Activated naive CD8-positive, alpha-beta T cell treated with anti-CD3 and anti-CD28 coated beads, Interleukin-2, amount 10 ng/mL, durations not matched to agents 7 days and 5 days (primary cell): ENCODE results near the gene STK32B. TPM values are rescaled to one million over a fixed set of nuclear protein-coding genes. Genes with fewer than 3 reads are reported as not detected.

Experiments
- ATAC-seq: fragments of 150-1000 bp; cut with Tn5 transposase; one replicate; pipeline ENCODE4 v1.10.0; 2021; ENCODE audit warnings: low read depth, moderate library complexity
- POLR2A ChIA-PET: fragments of 350-600 bp; sonication (Branson Sonifier 250); formaldehyde crosslinking; loops from one replicate; lab custom pipeline; 2021; ENCODE audit warnings: antibody characterized with exemption; lab: Charles Lee
- DNase-seq: peaks from one replicate; pipeline ENCODE4 v3.0.0; 2021
- H3K27ac Mint-ChIP-seq: one replicate; pipeline ENCODE4 v1.8.0; 2022; ENCODE audit warnings: mild to moderate bottlenecking, mixed read lengths
- H3K27me3 Mint-ChIP-seq: one replicate; pipeline ENCODE4 v1.8.0; 2022; ENCODE audit warnings: mild to moderate bottlenecking, moderate library complexity, mixed read lengths
- H3K36me3 Mint-ChIP-seq: one replicate; pipeline ENCODE4 v1.8.0; 2021; ENCODE audit warnings: mild to moderate bottlenecking, mixed read lengths
- H3K4me1 Mint-ChIP-seq: one replicate; pipeline ENCODE4 v1.8.0; 2021; ENCODE audit warnings: mixed read lengths
- H3K4me3 Mint-ChIP-seq: one replicate; pipeline ENCODE4 v1.8.0; 2022; ENCODE audit warnings: mild to moderate bottlenecking, moderate library complexity, mixed read lengths
- H3K9me3 Mint-ChIP-seq: one replicate; pipeline ENCODE4 v1.8.0; 2021; ENCODE audit warnings: mixed read lengths
- total RNA-seq, 2 experiments: library from RNA; stranded (reverse); gene quantifications; one replicate each; pipeline ENCODE4 v1.2.3, GENCODE V29; 2021

STK32B gene
- total RNA-seq, 2 experiments from 2014 or later: not detected

- Mint-ChIP-seq H3K27ac (no peak overlapping the region), H3K4me3 (no peak overlapping the region), H3K27me3 (no peaks in the 10 kb centered on the region), H3K4me1 (no peaks in the 10 kb centered on the region), H3K9me3 (peaks cover 2% of the 10 kb centered on the region), H3K36me3 (no peaks in the 10 kb centered on the region)
- POLR2A ChIA-PET: no interaction called here
- no peak for DNase-seq
- no peak for ATAC-seq
These were observed 46.9 kb downstream of the STK32B start for GRCh38 chr4:5098176-5098575.

- DNase-seq (no peak), ATAC-seq (no peak)
- POLR2A ChIA-PET: no interaction called here
- H3K9me3 Mint-ChIP-seq: peaks cover 2% of the 10 kb centered on the region
- no peaks in the 10 kb centered on the region for H3K36me3 Mint-ChIP-seq
- no peak overlapping the region for H3K4me3 Mint-ChIP-seq
- H3K27me3 Mint-ChIP-seq: no peaks in the 10 kb centered on the region
- no peak overlapping the region for H3K27ac Mint-ChIP-seq
- no peaks in the 10 kb centered on the region for H3K4me1 Mint-ChIP-seq
These were observed 49.1 kb downstream of the STK32B start for GRCh38 chr4:5100336-5100735.

GRCh38 chr4:5100986-5101385, 49.7 kb downstream of the STK32B start:
- Mint-ChIP-seq H3K27me3 (no peaks in the 10 kb centered on the region), H3K27ac (no peak overlapping the region), H3K9me3 (peaks cover 2% of the 10 kb centered on the region), H3K4me3 (no peak overlapping the region), H3K36me3 (no peaks in the 10 kb centered on the region), H3K4me1 (no peaks in the 10 kb centered on the region)
- no peak for ATAC-seq
- no peak for DNase-seq
- POLR2A ChIA-PET: no interaction called here

- Mint-ChIP-seq H3K27ac (no peak overlapping the region), H3K27me3 (no peaks in the 10 kb centered on the region), H3K4me3 (no peak overlapping the region), H3K4me1 (no peaks in the 10 kb centered on the region), H3K9me3 (peaks cover 2% of the 10 kb centered on the region), H3K36me3 (no peaks in the 10 kb centered on the region)
- DNase-seq (no peak), ATAC-seq (no peak)
- POLR2A ChIA-PET: no interaction called here
These were observed 50.3 kb downstream of the STK32B start for GRCh38 chr4:5101571-5101970.

- Mint-ChIP-seq H3K4me1 (no peaks in the 10 kb centered on the region), H3K36me3 (no peaks in the 10 kb centered on the region), H3K4me3 (no peak overlapping the region), H3K27me3 (no peaks in the 10 kb centered on the region), H3K27ac (no peak overlapping the region), H3K9me3 (no peaks in the 10 kb centered on the region)
- DNase-seq (no peak), ATAC-seq (no peak)
- POLR2A ChIA-PET: no interaction called here
These were observed 59.6 kb downstream of the STK32B start for GRCh38 chr4:5110901-5111300.

- no peaks in the 10 kb centered on the region for H3K4me1 Mint-ChIP-seq
- H3K27me3 Mint-ChIP-seq: no peaks in the 10 kb centered on the region
- DNase-seq (no peak), ATAC-seq (no peak)
- POLR2A ChIA-PET: no interaction called here
- H3K27ac Mint-ChIP-seq: no peak overlapping the region
- no peaks in the 10 kb centered on the region for H3K9me3 Mint-ChIP-seq
- no peak overlapping the region for H3K4me3 Mint-ChIP-seq
- no peaks in the 10 kb centered on the region for H3K36me3 Mint-ChIP-seq
These were observed 61.2 kb downstream of the STK32B start for GRCh38 chr4:5112333-5113095.

GRCh38 chr4:5114950-5115349, 63.7 kb downstream of the STK32B start:
- Mint-ChIP-seq H3K36me3 (no peaks in the 10 kb centered on the region), H3K27me3 (no peaks in the 10 kb centered on the region), H3K4me1 (no peaks in the 10 kb centered on the region), H3K27ac (no peak overlapping the region), H3K4me3 (no peak overlapping the region), H3K9me3 (no peaks in the 10 kb centered on the region)
- DNase-seq (no peak), ATAC-seq (no peak)
- POLR2A ChIA-PET: no interaction called here

GRCh38 chr4:5118091-5118786, 67.0 kb downstream of the STK32B start:
- Mint-ChIP-seq H3K4me3 (no peak overlapping the region), H3K36me3 (no peaks in the 10 kb centered on the region), H3K27ac (no peak overlapping the region), H3K27me3 (no peaks in the 10 kb centered on the region), H3K4me1 (no peaks in the 10 kb centered on the region), H3K9me3 (no peaks in the 10 kb centered on the region)
- ATAC-seq (no peak), DNase-seq (no peak)
- POLR2A ChIA-PET: no interaction called here

- DNase-seq (no peak), ATAC-seq (no peak)
- no peaks in the 10 kb centered on the region for H3K36me3 Mint-ChIP-seq
- no peaks in the 10 kb centered on the region for H3K4me1 Mint-ChIP-seq
- no peaks in the 10 kb centered on the region for H3K9me3 Mint-ChIP-seq
- POLR2A ChIA-PET: no interaction called here
- H3K27ac Mint-ChIP-seq: no peak overlapping the region
- H3K4me3 Mint-ChIP-seq: no peak overlapping the region
- no peaks in the 10 kb centered on the region for H3K27me3 Mint-ChIP-seq
These were observed 67.9 kb downstream of the STK32B start for GRCh38 chr4:5118994-5119835.

GRCh38 chr4:5120067-5120466, 68.8 kb downstream of the STK32B start:
- H3K4me3 Mint-ChIP-seq: no peak overlapping the region
- DNase-seq: no peak
- ATAC-seq: no peak
- H3K9me3 Mint-ChIP-seq: no peaks in the 10 kb centered on the region
- no peaks in the 10 kb centered on the region for H3K27me3 Mint-ChIP-seq
- no peaks in the 10 kb centered on the region for H3K4me1 Mint-ChIP-seq
- H3K27ac Mint-ChIP-seq: no peak overlapping the region
- no peaks in the 10 kb centered on the region for H3K36me3 Mint-ChIP-seq
- POLR2A ChIA-PET: no interaction called here

GRCh38 chr4:5120468-5120867, 69.2 kb downstream of the STK32B start:
- H3K4me1 Mint-ChIP-seq: no peaks in the 10 kb centered on the region
- no peaks in the 10 kb centered on the region for H3K9me3 Mint-ChIP-seq
- DNase-seq (no peak), ATAC-seq (no peak)
- no peaks in the 10 kb centered on the region for H3K27me3 Mint-ChIP-seq
- H3K4me3 Mint-ChIP-seq: no peak overlapping the region
- POLR2A ChIA-PET: no interaction called here
- no peaks in the 10 kb centered on the region for H3K36me3 Mint-ChIP-seq
- no peak overlapping the region for H3K27ac Mint-ChIP-seq

- DNase-seq: no peak
- H3K27ac Mint-ChIP-seq: no peak overlapping the region
- POLR2A ChIA-PET: no interaction called here
- no peaks in the 10 kb centered on the region for H3K27me3 Mint-ChIP-seq
- ATAC-seq: no peak
- no peaks in the 10 kb centered on the region for H3K36me3 Mint-ChIP-seq
- no peaks in the 10 kb centered on the region for H3K4me1 Mint-ChIP-seq
- H3K9me3 Mint-ChIP-seq: no peaks in the 10 kb centered on the region
- no peak overlapping the region for H3K4me3 Mint-ChIP-seq
These were observed 70.8 kb downstream of the STK32B start for GRCh38 chr4:5122114-5122513.

- no peak overlapping the region for H3K27ac Mint-ChIP-seq
- H3K36me3 Mint-ChIP-seq: no peaks in the 10 kb centered on the region
- POLR2A ChIA-PET: no interaction called here
- H3K4me1 Mint-ChIP-seq: no peaks in the 10 kb centered on the region
- no peak for DNase-seq
- H3K4me3 Mint-ChIP-seq: no peak overlapping the region
- H3K9me3 Mint-ChIP-seq: no peaks in the 10 kb centered on the region
- ATAC-seq: no peak
- H3K27me3 Mint-ChIP-seq: no peaks in the 10 kb centered on the region
These were observed 73.6 kb downstream of the STK32B start for GRCh38 chr4:5124876-5125275.
